GM12878 (cell line): ENCODE data around the gene HOGA1. TPM values are rescaled to one million over a fixed set of nuclear protein-coding genes. Genes with fewer than 3 reads are reported as not detected.

Experiments used
- ATAC-seq: fragments of 200-7000 bp; cut with Tn5 transposase; 3 replicates; pipeline ENCODE4 v1.9.1; 2020; ENCODE audit warnings: mild to moderate bottlenecking, moderate library complexity
- BruUV-seq: library from RNA; stranded (reverse); fragments of 400-500 nt; replicated peaks from 2 replicates; lab custom pipeline; 2021; lab: Mats Ljungman, UMichigan
- CTCF ChIA-PET: fragments of 300-600 bp; sonication (Branson Sonifier 250); formaldehyde crosslinking; extraction: SDS; loops from one replicate; lab custom pipeline; 2021; ENCODE audit warnings: inconsistent platforms; lab: Yijun Ruan, JAX
- POLR2A ChIA-PET: fragments of 350-600 bp; formaldehyde crosslinking; extraction: SDS; loops from one replicate; lab custom pipeline; 2021; ENCODE audit warnings: inconsistent platforms; lab: Charles Lee
- RAD21 ChIA-PET: fragments of 300-600 bp; sonication (Branson Sonifier 250); formaldehyde crosslinking; loops from one replicate; lab custom pipeline; 2023; ENCODE audit warnings: antibody characterized with exemption; ENCODE audit not compliant: unreplicated experiment; lab: Charles Lee
- SMC1A ChIA-PET: fragments of 300-600 bp; sonication (Branson Sonifier 250); formaldehyde crosslinking; loops from one replicate; lab custom pipeline; 2023; ENCODE audit not compliant: unreplicated experiment, uncharacterized antibody; lab: Charles Lee
- DNase-seq: peaks from one replicate; pipeline ENCODE4 v3.0.0-alpha.2; 2011; ENCODE audit warnings: low read depth, low spot score
- FAIRE-seq: peaks from 3 replicates; lab custom pipeline; 2011; peaks lifted over from hg19 to GRCh38; lab: Jason Lieb, UNC
- H2AFZ ChIP-seq: 2 replicates; pipeline ENCODE4 v1.6.0; 2011; ENCODE audit warnings: low read depth, low read length, control low read depth; ENCODE audit not compliant: control insufficient read depth
- H3K27ac ChIP-seq: 2 replicates; pipeline ENCODE4 v1.5.1; 2011; ENCODE audit warnings: control low read depth; ENCODE audit not compliant: control insufficient read depth, insufficient read depth
- H3K27me3 ChIP-seq, 2 experiments: replicated peaks in 1 of 2; 2 replicates each; pipeline versions ENCODE4 v1.6.0 to v1.6.1; 2011; ENCODE audit warnings: low read length in 1 of 2; ENCODE audit not compliant: control insufficient read depth in 2 of 2, insufficient read depth in 2 of 2
- H3K36me3 ChIP-seq, 2 experiments: 2 replicates each; pipeline ENCODE4 v1.5.1; 2011; ENCODE audit warnings: low read length in 1 of 2; ENCODE audit not compliant: control insufficient read depth in 2 of 2, insufficient read depth in 2 of 2
- H3K4me1 ChIP-seq: 2 replicates; pipeline ENCODE4 v1.6.1; 2011; ENCODE audit warnings: mild to moderate bottlenecking, low read length, moderate library complexity, mixed read lengths; ENCODE audit not compliant: control insufficient read depth, insufficient read depth
- H3K4me2 ChIP-seq: 2 replicates; pipeline ENCODE4 v1.6.0; 2011; ENCODE audit warnings: control low read depth; ENCODE audit not compliant: control insufficient read depth, insufficient read depth
- H3K4me3 ChIP-seq: fragments of 200-600 bp; sonication (generic); 2 replicates; pipeline ENCODE4 v1.5.1; 2016
- H3K79me2 ChIP-seq: 2 replicates; pipeline ENCODE4 v1.6.0; 2011; ENCODE audit warnings: low read length; ENCODE audit not compliant: control insufficient read depth, insufficient read depth
- H3K9ac ChIP-seq: 2 replicates; pipeline ENCODE4 v1.8.0; 2011; ENCODE audit warnings: low read length, control low read depth, mixed read lengths; ENCODE audit not compliant: control insufficient read depth, insufficient read depth
- H3K9me3 ChIP-seq: replicated peaks from 3 replicates; pipeline ENCODE4 v1.5.1; 2011; ENCODE audit warnings: mild to moderate bottlenecking, low read length; ENCODE audit not compliant: control insufficient read depth, insufficient read depth
- H4K20me1 ChIP-seq: 2 replicates; pipeline ENCODE4 v1.6.0; 2011; ENCODE audit not compliant: control insufficient read depth, insufficient read depth
- BMI1 ChIP-seq: fragments of 450-650 bp; IDR thresholded peaks from 2 replicates; pipeline ENCODE4 v1.6.1; 2016; ENCODE audit warnings: mild to moderate bottlenecking, moderate library complexity, borderline replicate concordance
- CHD1 ChIP-seq: IDR thresholded peaks from 2 replicates; pipeline ENCODE4 v1.6.1; 2012; ENCODE audit warnings: low read depth, low read length, improper control_type of control experiment
- CREB1 ChIP-seq: IDR thresholded peaks from 2 replicates; pipeline ENCODE4 v1.6.1; 2012; ENCODE audit warnings: low read depth, mild to moderate bottlenecking, inconsistent platforms
- EGR1 ChIP-seq, 2 experiments: IDR thresholded peaks; 1 replicate in 1 of 2; 2 replicates in 1 of 2; pipeline ENCODE4 v1.6.1; 2011 to 2012; ENCODE audit warnings: low read depth in 2 of 2, low read length in 2 of 2, borderline replicate concordance in 1 of 2, mild to moderate bottlenecking in 1 of 2, moderate library complexity in 1 of 2
- HDAC2 ChIP-seq: fragments of 200-600 bp; sonication (generic); IDR thresholded peaks from 2 replicates; pipeline ENCODE4 v1.6.1; 2017
- HDGF ChIP-seq: fragments of 450-650 bp; IDR thresholded peaks from 2 replicates; pipeline ENCODE4 v1.6.1; 2016; ENCODE audit warnings: antibody characterized with exemption
- IRF3 ChIP-seq: fragments of 450-650 bp; IDR thresholded peaks from 2 replicates; pipeline ENCODE4 v1.6.1; 2014; ENCODE audit warnings: mild to moderate bottlenecking
- KDM1A ChIP-seq: fragments of 200-600 bp; sonication (generic); IDR thresholded peaks from 2 replicates; pipeline ENCODE4 v1.6.1; 2016; ENCODE audit warnings: borderline replicate concordance
- MTA2 ChIP-seq: fragments of 450-650 bp; IDR thresholded peaks from 2 replicates; pipeline ENCODE4 v1.6.1; 2016; ENCODE audit warnings: low read depth, mild to moderate bottlenecking, moderate library complexity
- NR2C1 ChIP-seq: fragments of 450-650 bp; IDR thresholded peaks from 2 replicates; pipeline ENCODE4 v1.6.1; 2017; ENCODE audit warnings: antibody characterized with exemption, mild to moderate bottlenecking, moderate library complexity
- PML ChIP-seq: IDR thresholded peaks from 2 replicates; pipeline ENCODE4 v1.6.1; 2012; ENCODE audit warnings: low read length, inconsistent platforms
- SKIL ChIP-seq: fragments of 450-650 bp; IDR thresholded peaks from 2 replicates; pipeline ENCODE4 v1.6.1; 2017; ENCODE audit warnings: mild to moderate bottlenecking, low read depth, inconsistent platforms; ENCODE audit not compliant: poor library complexity, severe bottlenecking
- ZNF274 ChIP-seq: IDR thresholded peaks from one replicate; pipeline ENCODE4 v1.8.0; 2011; ENCODE audit not compliant: insufficient read length, insufficient read depth
- ZSCAN29 ChIP-seq: fragments of 450-650 bp; IDR thresholded peaks from 2 replicates; pipeline ENCODE4 v1.6.1; 2017; ENCODE audit warnings: mild to moderate bottlenecking, moderate library complexity
- WGBS: methylation state at CpG from one replicate; pipeline ENCODE4 v1.1.6; 2016; ENCODE audit warnings: low lambda C conversion rate; ENCODE audit not compliant: insufficient replicate concordance, insufficient coverage; ENCODE audit errors: missing lambda C conversion rate; 5-methylcytosine and 5-hydroxymethylcytosine counted together
- in situ Hi-C: fragments of 300-500 bp; cut with MboI; formaldehyde crosslinking; loops from 9 replicates; pipeline ENCODE4 v1.14.3; 2018; ENCODE audit warnings: mixed read lengths
- intact Hi-C: fragments of 100-400 bp; cut with micrococcal nuclease; formaldehyde crosslinking; loops from one replicate; pipeline ENCODE4 v1.14.2; 2022; ENCODE audit not compliant: unreplicated experiment
- polyA plus RNA-seq, 11 experiments: library from polyadenylated mRNA; depleted of rRNA in 4 of 11; unstranded in 6 of 11; stranded (reverse) in 5 of 11; fragments of >200 nt; fragmentation: Nextera tagmentation in 4 of 11; fragmentation: Illumina TruSeq in 1 of 11; extraction: Ambion mirVana in 4 of 11; extraction: Trizol in 1 of 11; gene quantifications; 1 replicate in 1 of 11; 2 replicates in 10 of 11; pipeline versions ENCODE4 v1.2.1 to v1.2.3, GENCODE V29; 2011 to 2016; ENCODE audit warnings: inconsistent platforms in 2 of 11, missing spikeins in 2 of 11, low read depth in 1 of 11
- total RNA-seq, 4 experiments: library from RNA; depleted of rRNA in 3 of 4; stranded (reverse); fragments of >200 nt in 3 of 4; fragmentation: Illumina TruSeq in 1 of 4; extraction: Trizol in 1 of 4; gene quantifications; 2 replicates each; pipeline versions ENCODE4 v1.2.1 to v1.2.3, GENCODE V29; 2013 to 2021

HOGA1 gene
- total and polyA plus RNA-seq, 10 of the 15 experiments (the other 5 are each of a cell fraction or from before 2014, with no cell fraction given), result 0.01 to 0.19 (median 0.06) TPM; not detected in 6

- intact Hi-C loops, result no loop called here
- SMC1A ChIA-PET, result interaction anchor here (1.0 to 1.5 kb wide), 2 partner anchors 16 to 57 kb away, joined by 3 read pairs; no protein-coding TSS in a partner anchor
- H3K79me2 ChIP-seq, result no peaks in the 10 kb centered on the region
- no peak overlapping the region for H3K4me2 ChIP-seq
- H3K4me3 ChIP-seq, result no peak overlapping the region
- H3K27me3 ChIP-seq, result no peaks in the 10 kb centered on the region
- 46% methylated on average over 13 of the region's 13 CpGs for WGBS
- no peak for FAIRE-seq
- H4K20me1 ChIP-seq, result no peaks in the 10 kb centered on the region
- BruUV-seq, result no TSS peak
- H3K9ac ChIP-seq, result no peak overlapping the region
- CTCF ChIA-PET, result interaction anchor here (1.5 to 3.0 kb wide), 3 partner anchors 33 to 55 kb away, joined by 3 to 14 read pairs (median 7); partner anchors contain the start of gene ANKRD2
- TF ChIP-seq HDGF, result no peak
- TF ChIP-seq EGR1 (IDR thresholded peaks at IDR 0.05; ENCODE audit: borderline replicate concordance in 1 of 2, low read depth in 2 of 2, low read length in 2 of 2), result no peak
- TF ChIP-seq BMI1, result no peak
- TF ChIP-seq KDM1A, result no peak
- no peak for TF ChIP-seq ZSCAN29
- TF ChIP-seq HDAC2, result no peak
- no peak for TF ChIP-seq PML
- TF ChIP-seq ZNF274, result no peak
- no peak for TF ChIP-seq MTA2
- TF ChIP-seq IRF3, result no peak
- no peak for TF ChIP-seq SKIL
- TF ChIP-seq NR2C1, result no peak
- no peak for TF ChIP-seq CREB1
- TF ChIP-seq CHD1, result no peak
- in situ Hi-C loops, result no loop called here
- H3K27ac ChIP-seq, result no peak overlapping the region
- POLR2A ChIA-PET, result no interaction called here
- no peak for DNase-seq
- no peaks in the 10 kb centered on the region for H3K4me1 ChIP-seq
- no peak for ATAC-seq
- H3K9me3 ChIP-seq, result no peaks in the 10 kb centered on the region
- H2AFZ ChIP-seq, result no peak overlapping the region
- RAD21 ChIA-PET, result interaction anchor here (1.1 kb wide), 1 partner anchor 37 kb away, joined by 6 read pairs; the partner anchor contains the start of gene ANKRD2
- no peaks in the 10 kb centered on the region for H3K36me3 ChIP-seq
Observed at GRCh38 chr10:97608991-97609561, 24.9 kb downstream of the HOGA1 start.
